Breast epithelium (tissue), 4 donors: Measurements from ENCODE around the gene NATD1. TPM values are rescaled to one million over a fixed set of nuclear protein-coding genes. Genes with fewer than 3 reads are reported as not detected.
A peak's percentile ranks its signal among the peaks of the same experiment; 100 is the strongest.

ENCODE experiments used
- DNase-seq, 2 donors: peaks; one replicate each; pipeline ENCODE4 v3.0.0-alpha.2; 2019; ENCODE audit warnings: low spot score in 2 of 2
- H3K27ac ChIP-seq, 2 donors: fragments of 200-600 bp; sonication (generic) in 1 of 2; one replicate each; pipeline ENCODE4 v1.5.1; 2016 to 2019; ENCODE audit warnings: mild to moderate bottlenecking in 1 of 2
- H3K27me3 ChIP-seq, 2 donors: fragments of 200-600 bp; sonication (generic) in 1 of 2; one replicate each; pipeline versions ENCODE4 v1.5.1 to v1.6.0; 2017 to 2019; ENCODE audit warnings: control low read depth in 1 of 2, mild to moderate bottlenecking in 1 of 2
- H3K36me3 ChIP-seq: fragments of 200-600 bp; one replicate; pipeline ENCODE4 v1.5.1; 2019
- H3K4me1 ChIP-seq, 2 donors: fragments of 200-600 bp; sonication (generic); one replicate each; pipeline ENCODE4 v1.5.1; 2016 to 2019; ENCODE audit warnings: control low read depth in 1 of 2
- H3K4me3 ChIP-seq, 3 donors: fragments of 200-600 bp; sonication (generic); 1 replicate in 2 of 3; 2 replicates in 1 of 3; pipeline ENCODE4 v1.5.1; 2016 to 2019; ENCODE audit warnings: mild to moderate bottlenecking in 3 of 3, moderate library complexity in 2 of 3
- H3K9me3 ChIP-seq, 2 donors: fragments of 200-600 bp; sonication (generic) in 1 of 2; one replicate each; pipeline ENCODE4 v1.5.1; 2016 to 2019; ENCODE audit warnings: control low read depth in 1 of 2
- POLR2A ChIP-seq: fragments of 450-650 bp; IDR thresholded peaks from one replicate; pipeline ENCODE4 v1.6.1; 2016; ENCODE audit warnings: antibody characterized with exemption, mild to moderate bottlenecking, moderate library complexity
- POLR2AphosphoS5 ChIP-seq, 3 donors: sonication (generic); formaldehyde crosslinking; IDR thresholded peaks; one replicate each; pipeline ENCODE4 v1.6.1; 2017; ENCODE audit warnings: antibody characterized with exemption in 3 of 3
- intact Hi-C: fragments of 100-400 bp; cut with DNase I; formaldehyde crosslinking; loops from one replicate; pipeline ENCODE4 v1.15.1; 2023; ENCODE audit warnings: low total_unique reads
- total RNA-seq, 3 donors: library from RNA; depleted of rRNA; stranded (reverse); fragments of >200 nt; gene quantifications; one replicate each; pipeline ENCODE4 v1.1.0, GENCODE V29; 2016
- TF ChIP-seq, protein P1 (sequence below), 3 donors: fragments of 450-650 bp; IDR thresholded peaks; one replicate each; pipeline ENCODE4 v1.5.1; 2016 to 2017; ENCODE audit warnings: antibody characterized with exemption in 3 of 3, mild to moderate bottlenecking in 3 of 3, moderate library complexity in 3 of 3

Gene NATD1
- total RNA-seq, 3 donors from 2014 or later = 8.2 to 11.8 (median 8.6) TPM

DNA sequence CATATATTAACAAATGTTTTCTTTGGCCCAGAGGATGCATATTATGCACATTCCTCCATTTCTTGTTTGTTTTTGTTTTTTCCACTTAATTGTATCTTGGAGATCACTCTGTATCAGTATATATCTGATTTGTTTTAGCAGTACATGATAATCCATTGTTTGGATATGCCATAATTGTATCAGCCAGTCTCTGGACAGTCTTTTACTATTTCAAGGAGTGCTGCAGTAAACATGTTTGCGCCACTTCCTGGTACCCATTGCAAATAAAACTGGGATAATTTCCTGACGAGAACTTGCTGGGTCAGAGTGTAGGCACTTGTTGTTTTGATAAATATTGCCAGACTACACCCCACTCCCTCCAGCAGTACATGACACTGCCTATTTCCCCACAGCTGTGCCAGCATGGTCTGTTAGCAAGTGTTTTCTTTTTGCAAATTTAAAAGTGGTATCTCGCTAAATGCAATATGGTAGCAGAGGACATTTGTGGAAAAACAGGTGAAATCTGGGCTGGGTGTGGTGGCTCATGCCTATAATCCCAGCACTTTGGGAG lies 34.3 kb downstream of the NATD1 start:
- Histone ChIP-seq H3K4me3 (no peak overlapping the region), H3K36me3 (no peaks in the 10 kb centered on the region), H3K27me3 (no peaks in the 10 kb centered on the region), H3K4me1 (no peaks in the 10 kb centered on the region), H3K9me3 (peaks cover 0 to 4% of the 10 kb centered on the region in 2 donors), H3K27ac (no peak overlapping the region)
- no peak for DNase-seq
- intact Hi-C loops = no loop called here
- TF ChIP-seq POLR2A (no peak), POLR2AphosphoS5 (IDR thresholded peaks at IDR 0.05) (no peak)
- TF ChIP-seq, protein P1, sequence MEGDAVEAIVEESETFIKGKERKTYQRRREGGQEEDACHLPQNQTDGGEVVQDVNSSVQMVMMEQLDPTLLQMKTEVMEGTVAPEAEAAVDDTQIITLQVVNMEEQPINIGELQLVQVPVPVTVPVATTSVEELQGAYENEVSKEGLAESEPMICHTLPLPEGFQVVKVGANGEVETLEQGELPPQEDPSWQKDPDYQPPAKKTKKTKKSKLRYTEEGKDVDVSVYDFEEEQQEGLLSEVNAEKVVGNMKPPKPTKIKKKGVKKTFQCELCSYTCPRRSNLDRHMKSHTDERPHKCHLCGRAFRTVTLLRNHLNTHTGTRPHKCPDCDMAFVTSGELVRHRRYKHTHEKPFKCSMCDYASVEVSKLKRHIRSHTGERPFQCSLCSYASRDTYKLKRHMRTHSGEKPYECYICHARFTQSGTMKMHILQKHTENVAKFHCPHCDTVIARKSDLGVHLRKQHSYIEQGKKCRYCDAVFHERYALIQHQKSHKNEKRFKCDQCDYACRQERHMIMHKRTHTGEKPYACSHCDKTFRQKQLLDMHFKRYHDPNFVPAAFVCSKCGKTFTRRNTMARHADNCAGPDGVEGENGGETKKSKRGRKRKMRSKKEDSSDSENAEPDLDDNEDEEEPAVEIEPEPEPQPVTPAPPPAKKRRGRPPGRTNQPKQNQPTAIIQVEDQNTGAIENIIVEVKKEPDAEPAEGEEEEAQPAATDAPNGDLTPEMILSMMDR (IDR thresholded peaks at IDR 0.05) = no peak

DNA sequence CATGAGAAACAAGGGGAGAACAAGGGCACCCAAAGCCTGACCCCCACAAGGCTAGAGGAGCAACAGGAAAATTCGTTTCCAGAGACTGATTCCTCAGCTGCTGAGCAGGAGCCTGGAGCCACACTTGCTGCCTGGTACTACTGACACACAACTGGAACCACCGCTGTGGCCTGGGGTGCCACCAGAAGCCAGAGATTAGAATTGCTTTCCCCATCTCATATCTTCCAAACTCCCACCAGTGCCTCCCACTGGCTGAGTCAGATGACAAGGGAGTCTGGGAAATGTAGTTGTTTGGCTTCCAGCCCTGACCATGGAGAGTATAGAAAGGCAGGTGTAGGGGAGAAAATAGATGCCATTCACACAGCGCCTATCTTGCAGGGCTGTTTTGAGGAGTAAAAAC lies 35.1 kb downstream of the NATD1 start:
- Histone ChIP-seq H3K36me3 (no peaks in the 10 kb centered on the region), H3K27me3 (no peaks in the 10 kb centered on the region), H3K9me3 (peaks cover 0 to 4% of the 10 kb centered on the region in 2 donors), H3K27ac (no peak overlapping the region), H3K4me1 (peaks cover 0 to 2% of the 10 kb centered on the region in 2 donors), H3K4me3 (no peak overlapping the region)
- no peak for DNase-seq
- intact Hi-C loops = no loop called here
- no peak for TF ChIP-seq POLR2AphosphoS5 (IDR thresholded peaks at IDR 0.05)
- no peak for TF ChIP-seq POLR2A
- TF ChIP-seq, protein P1 (IDR thresholded peaks at IDR 0.05) = no peak

DNA sequence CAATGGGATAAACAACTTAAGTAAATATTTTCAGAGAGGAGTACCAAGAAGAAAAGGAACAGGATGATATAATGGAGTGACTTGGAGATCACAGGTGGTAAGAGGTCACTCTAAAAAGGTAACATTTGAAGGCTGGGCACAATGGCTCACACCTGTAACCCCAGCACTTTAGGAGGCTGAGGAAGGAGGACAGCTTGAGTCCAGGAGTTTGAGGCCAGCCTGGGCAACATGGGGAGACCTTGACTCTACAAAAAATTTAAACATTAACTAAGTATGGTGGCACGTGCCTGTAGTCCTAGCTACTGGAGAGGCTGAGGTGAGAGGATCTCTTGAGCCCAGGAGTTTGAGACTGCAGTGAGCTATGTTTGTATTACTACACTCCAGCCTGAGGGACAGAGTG lies 35.9 kb downstream of the NATD1 start:
- Histone ChIP-seq H3K9me3 (peaks cover 0 to 3% of the 10 kb centered on the region in 2 donors), H3K4me3 (no peak overlapping the region), H3K27ac (no peak overlapping the region), H3K27me3 (no peaks in the 10 kb centered on the region), H3K4me1 (peaks cover 0 to 9% of the 10 kb centered on the region in 2 donors), H3K36me3 (no peaks in the 10 kb centered on the region)
- TF ChIP-seq, protein P1 (IDR thresholded peaks at IDR 0.05) = no peak
- TF ChIP-seq POLR2A = no peak
- TF ChIP-seq POLR2AphosphoS5 (IDR thresholded peaks at IDR 0.05) = no peak
- intact Hi-C loops = no loop called here
- DNase-seq = no peak

DNA sequence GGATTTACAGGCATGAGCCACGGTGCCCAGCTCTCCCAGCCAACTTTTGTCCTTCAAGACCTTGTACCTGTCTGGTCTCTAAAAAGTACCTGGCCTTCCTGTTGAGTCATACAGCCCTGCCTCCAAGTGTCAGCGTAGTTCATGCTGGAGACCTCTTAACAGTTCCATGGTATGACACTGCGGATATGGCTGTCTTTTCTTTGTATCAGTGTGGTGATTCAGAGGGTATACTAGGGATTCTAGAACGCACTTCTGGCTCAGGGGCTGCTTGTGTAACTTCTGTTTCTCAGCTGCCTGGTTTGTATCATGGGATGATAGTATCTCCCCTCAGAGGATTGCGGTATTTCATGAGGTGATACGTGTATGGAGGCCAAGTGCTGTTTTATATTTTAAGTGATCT lies 37.3 kb downstream of the NATD1 start:
- H3K36me3 ChIP-seq = no peaks in the 10 kb centered on the region
- DNase-seq = no peak
- TF ChIP-seq POLR2AphosphoS5 (IDR thresholded peaks at IDR 0.05) (no peak), POLR2A (no peak)
- TF ChIP-seq, protein P1 (IDR thresholded peaks at IDR 0.05) = no peak
- H3K4me3 ChIP-seq = no peak overlapping the region
- no peaks in the 10 kb centered on the region for H3K9me3 ChIP-seq
- intact Hi-C loops = no loop called here
- H3K27ac ChIP-seq = no peak overlapping the region
- H3K27me3 ChIP-seq = no peaks in the 10 kb centered on the region
- H3K4me1 ChIP-seq = peaks cover 0 to 18% of the 10 kb centered on the region in 2 donors

DNA sequence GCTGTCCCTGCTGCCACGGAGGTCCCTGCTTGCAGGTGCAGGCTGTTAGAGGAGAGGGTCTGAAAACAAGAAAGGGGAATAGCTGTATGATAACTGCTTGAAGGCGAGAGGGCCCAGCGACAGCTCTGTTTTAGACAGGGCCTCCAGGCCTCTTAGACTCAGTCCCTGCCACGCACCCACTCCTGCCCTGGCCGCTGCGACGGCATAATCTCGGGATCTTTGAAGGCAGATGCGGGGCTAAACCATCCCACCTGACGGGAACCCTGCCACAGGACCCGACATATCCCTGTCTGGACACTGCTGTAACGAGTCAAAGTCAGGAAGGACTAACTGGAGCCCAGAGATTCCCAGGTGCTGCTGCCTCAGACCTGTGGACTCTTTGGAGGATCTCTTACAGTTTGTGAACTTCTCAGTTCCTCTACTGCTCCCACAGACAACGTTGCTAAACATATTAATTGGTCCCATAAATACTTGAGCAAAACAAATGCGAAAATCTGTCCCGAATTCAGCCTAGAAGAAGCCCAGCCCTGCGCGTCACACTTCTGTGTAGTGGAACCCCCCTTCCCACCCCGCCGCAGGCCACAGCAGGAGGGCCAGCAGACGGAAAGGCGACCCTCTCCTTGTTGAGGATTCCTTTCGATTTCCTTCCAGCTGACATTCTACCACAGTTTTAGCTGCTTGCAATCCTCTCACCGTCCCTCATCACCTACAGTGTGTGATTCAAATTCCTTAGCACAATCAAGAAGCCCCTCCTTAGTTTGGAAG lies 38.3 kb downstream of the NATD1 start:
- H3K4me3 ChIP-seq = peak overlapping the region; percentile 96 to 99 (median 99)
- no peaks in the 10 kb centered on the region for H3K36me3 ChIP-seq
- intact Hi-C loops = no loop called here
- H3K9me3 ChIP-seq = no peaks in the 10 kb centered on the region
- TF ChIP-seq POLR2AphosphoS5 (IDR thresholded peaks at IDR 0.05) (no peak), POLR2A (no peak)
- TF ChIP-seq, protein P1 (IDR thresholded peaks at IDR 0.05) = no peak
- no peak for DNase-seq
- H3K4me1 ChIP-seq = peaks cover 0 to 18% of the 10 kb centered on the region in 2 donors
- H3K27ac ChIP-seq = peak overlapping the region; percentile 94
- H3K27me3 ChIP-seq = no peaks in the 10 kb centered on the region
